OCI-LY3 (cell line): ENCODE results near the gene BCKDHA.
A peak's percentile ranks its signal among the peaks of the same experiment; 100 is the strongest.

Experiments
- EZH2phosphoT487 ChIP-seq: fragments of 200-600 bp; shearing (Covaris generic); IDR thresholded peaks from 2 replicates; pipeline ENCODE4 v1.6.1; 2018; ENCODE audit warnings: antibody characterized with exemption, mixed run types, low read depth
- TF ChIP-seq, protein P1 (sequence below): fragments of 200-600, 300-600 bp; sonication (generic); IDR thresholded peaks from 2 replicates; pipeline ENCODE4 v1.5.1; 2014; ENCODE audit warnings: antibody characterized with exemption, low read length, low read depth

- TF ChIP-seq, protein P1, sequence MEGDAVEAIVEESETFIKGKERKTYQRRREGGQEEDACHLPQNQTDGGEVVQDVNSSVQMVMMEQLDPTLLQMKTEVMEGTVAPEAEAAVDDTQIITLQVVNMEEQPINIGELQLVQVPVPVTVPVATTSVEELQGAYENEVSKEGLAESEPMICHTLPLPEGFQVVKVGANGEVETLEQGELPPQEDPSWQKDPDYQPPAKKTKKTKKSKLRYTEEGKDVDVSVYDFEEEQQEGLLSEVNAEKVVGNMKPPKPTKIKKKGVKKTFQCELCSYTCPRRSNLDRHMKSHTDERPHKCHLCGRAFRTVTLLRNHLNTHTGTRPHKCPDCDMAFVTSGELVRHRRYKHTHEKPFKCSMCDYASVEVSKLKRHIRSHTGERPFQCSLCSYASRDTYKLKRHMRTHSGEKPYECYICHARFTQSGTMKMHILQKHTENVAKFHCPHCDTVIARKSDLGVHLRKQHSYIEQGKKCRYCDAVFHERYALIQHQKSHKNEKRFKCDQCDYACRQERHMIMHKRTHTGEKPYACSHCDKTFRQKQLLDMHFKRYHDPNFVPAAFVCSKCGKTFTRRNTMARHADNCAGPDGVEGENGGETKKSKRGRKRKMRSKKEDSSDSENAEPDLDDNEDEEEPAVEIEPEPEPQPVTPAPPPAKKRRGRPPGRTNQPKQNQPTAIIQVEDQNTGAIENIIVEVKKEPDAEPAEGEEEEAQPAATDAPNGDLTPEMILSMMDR: peak; percentile 78
- TF ChIP-seq EZH2phosphoT487: no peak
Observed at GRCh38 chr19:41352609-41353465, 44.8 kb upstream of the BCKDHA start.
